ENCODE results near the gene SCAP. TPM values are rescaled to one million over a fixed set of nuclear protein-coding genes. Genes with fewer than 3 reads are reported as not detected.

Gene SCAP
- total and polyA plus RNA-seq, 8 donors = 52.8 to 84.3 (median 58.9) TPM

DNA sequence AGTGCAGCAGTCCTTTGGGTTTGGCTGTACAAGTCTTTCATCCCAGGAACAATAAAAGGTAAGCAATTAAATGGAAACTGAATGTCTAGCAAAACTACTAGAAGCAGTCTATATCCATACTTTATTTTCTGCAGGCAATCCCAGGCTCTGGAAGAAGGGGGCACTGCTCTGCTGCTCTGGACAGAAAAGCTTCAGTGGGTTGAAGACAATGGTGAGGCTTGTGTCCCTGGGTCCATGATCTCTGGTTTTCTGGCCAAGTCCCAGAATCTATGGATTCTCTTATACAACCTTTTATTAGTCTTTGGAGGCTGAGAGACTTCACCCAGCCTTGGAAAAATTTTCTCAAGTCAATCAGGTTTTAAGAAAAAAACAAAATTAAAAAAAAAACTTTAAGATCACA lies 35.6 kb downstream of the SCAP start:
- Histone ChIP-seq H3K4me1 (peaks cover 0 to 11% of the 10 kb centered on the region in 2 donors), H3K27me3 (no peaks in the 10 kb centered on the region), H3K4me3 (no peak overlapping the region), H3K27ac (no peak overlapping the region), H3K36me3 (peaks cover 0 to 34% of the 10 kb centered on the region in 2 donors), H3K9me3 (no peaks in the 10 kb centered on the region)
- intact Hi-C loops (cut with DNase I) = no loop called here
- ATAC-seq (no peak), DNase-seq (no peak)
- TF ChIP-seq, protein P1, sequence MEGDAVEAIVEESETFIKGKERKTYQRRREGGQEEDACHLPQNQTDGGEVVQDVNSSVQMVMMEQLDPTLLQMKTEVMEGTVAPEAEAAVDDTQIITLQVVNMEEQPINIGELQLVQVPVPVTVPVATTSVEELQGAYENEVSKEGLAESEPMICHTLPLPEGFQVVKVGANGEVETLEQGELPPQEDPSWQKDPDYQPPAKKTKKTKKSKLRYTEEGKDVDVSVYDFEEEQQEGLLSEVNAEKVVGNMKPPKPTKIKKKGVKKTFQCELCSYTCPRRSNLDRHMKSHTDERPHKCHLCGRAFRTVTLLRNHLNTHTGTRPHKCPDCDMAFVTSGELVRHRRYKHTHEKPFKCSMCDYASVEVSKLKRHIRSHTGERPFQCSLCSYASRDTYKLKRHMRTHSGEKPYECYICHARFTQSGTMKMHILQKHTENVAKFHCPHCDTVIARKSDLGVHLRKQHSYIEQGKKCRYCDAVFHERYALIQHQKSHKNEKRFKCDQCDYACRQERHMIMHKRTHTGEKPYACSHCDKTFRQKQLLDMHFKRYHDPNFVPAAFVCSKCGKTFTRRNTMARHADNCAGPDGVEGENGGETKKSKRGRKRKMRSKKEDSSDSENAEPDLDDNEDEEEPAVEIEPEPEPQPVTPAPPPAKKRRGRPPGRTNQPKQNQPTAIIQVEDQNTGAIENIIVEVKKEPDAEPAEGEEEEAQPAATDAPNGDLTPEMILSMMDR (IDR thresholded peaks at IDR 0.05) = no peak

DNA sequence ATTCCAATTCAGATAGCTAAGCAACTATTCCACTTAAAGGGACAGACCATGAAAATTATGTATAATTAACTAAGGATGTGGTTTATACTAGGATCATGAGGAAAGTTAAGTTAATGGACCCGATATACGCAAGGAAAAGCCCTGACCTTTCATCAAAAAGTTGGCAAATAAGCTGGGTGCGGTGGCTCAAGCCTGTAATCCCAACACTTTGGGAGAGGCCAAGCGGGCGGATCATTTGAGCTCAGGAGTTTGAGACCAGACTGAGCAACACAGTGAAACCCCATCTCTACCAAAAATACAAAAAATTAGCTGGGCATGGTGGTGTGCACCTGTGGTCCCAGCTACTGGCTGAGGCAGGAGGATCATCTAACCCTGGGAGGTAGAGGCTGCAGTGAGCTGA lies 39.6 kb downstream of the SCAP start:
- H3K9me3 ChIP-seq = no peaks in the 10 kb centered on the region
- H3K4me1 ChIP-seq = no peaks in the 10 kb centered on the region
- no peak overlapping the region for H3K4me3 ChIP-seq
- TF ChIP-seq, protein P1 (IDR thresholded peaks at IDR 0.05) = no peak
- peaks cover 0 to 65% of the 10 kb centered on the region in 2 donors for H3K36me3 ChIP-seq
- H3K27ac ChIP-seq = no peak overlapping the region
- DNase-seq (no peak), ATAC-seq (no peak)
- H3K27me3 ChIP-seq = no peaks in the 10 kb centered on the region
- intact Hi-C loops (cut with DNase I) = no loop called here

DNA sequence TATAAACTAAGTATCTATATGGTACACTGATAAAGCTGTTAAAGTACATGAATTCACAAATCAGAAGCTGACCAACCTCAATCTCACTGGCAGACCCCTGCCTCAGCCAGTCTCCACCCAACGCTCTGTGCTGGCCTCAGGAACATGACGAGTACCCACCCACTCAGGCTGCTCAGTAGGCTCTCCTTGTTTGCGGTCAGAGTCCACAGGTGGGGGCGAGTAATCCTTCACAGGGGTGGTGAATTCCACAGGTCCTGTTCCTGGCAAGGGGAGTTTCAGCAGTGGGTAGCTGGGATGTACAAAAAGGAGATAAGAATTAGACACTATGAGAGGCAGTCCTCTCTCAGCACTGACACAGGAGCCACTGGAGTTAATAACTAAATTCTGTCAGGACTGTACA lies 40.9 kb downstream of the SCAP start:
- intact Hi-C loops (cut with DNase I) = no loop called here
- TF ChIP-seq, protein P1 (IDR thresholded peaks at IDR 0.05) = no peak

DNA sequence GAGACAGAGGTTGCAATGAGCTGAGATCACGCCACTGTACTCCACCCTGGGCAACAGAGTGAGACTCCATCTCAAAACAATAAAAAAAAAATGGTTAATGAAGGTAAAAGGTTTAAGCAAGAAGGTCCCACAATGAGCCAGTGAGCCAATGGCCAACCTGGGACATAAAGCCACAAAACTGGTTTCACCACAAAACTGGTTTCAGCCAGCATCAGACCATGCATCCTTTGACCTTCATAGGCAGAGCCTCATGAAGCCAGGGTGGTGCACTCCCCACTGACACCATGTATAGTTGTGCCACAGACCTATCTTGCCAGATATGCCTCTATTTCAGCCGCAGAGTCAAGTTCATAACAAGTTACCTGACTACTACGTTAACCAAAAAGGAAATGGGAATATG lies 41.9 kb downstream of the SCAP start:
- Histone ChIP-seq H3K27me3 (no peaks in the 10 kb centered on the region), H3K4me3 (no peak overlapping the region), H3K4me1 (no peaks in the 10 kb centered on the region), H3K36me3 (peaks cover 0 to 52% of the 10 kb centered on the region in 2 donors), H3K27ac (no peak overlapping the region), H3K9me3 (no peaks in the 10 kb centered on the region)
- no peak for DNase-seq
- TF ChIP-seq, protein P1 (IDR thresholded peaks at IDR 0.05) = no peak
- intact Hi-C loops (cut with DNase I) = no loop called here
- ATAC-seq = no peak

More for the DNA sequence above, 40.9 kb downstream of the SCAP start:
- Histone ChIP-seq H3K4me1 (no peaks in the 10 kb centered on the region), H3K27me3 (no peaks in the 10 kb centered on the region), H3K36me3 (peaks cover 0 to 59% of the 10 kb centered on the region in 2 donors), H3K27ac (no peak overlapping the region), H3K4me3 (no peak overlapping the region), H3K9me3 (no peaks in the 10 kb centered on the region)
- DNase-seq = no peak
- no peak for ATAC-seq

DNA sequence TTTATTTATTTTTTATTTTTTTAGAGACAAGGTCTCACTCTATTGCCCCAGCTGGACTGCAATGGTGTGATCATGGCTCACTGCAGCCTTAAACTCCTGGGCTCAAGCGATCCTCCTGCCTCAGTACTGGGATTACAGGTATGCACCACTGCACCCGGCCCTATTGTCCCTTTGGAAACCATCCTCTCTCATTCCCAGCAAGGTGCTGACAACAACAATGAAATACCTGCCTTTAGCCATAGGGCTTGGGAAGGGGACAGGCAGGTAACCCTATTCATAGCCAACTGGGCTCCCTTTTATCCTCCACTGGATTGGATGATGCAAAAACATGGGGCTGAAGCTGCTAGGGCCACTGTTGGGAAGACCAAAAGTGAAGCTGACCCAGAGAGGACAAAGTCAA lies 43.1 kb downstream of the SCAP start:
- intact Hi-C loops (cut with DNase I) = no loop called here
- no peak for ATAC-seq
- Histone ChIP-seq H3K27ac (no peak overlapping the region), H3K36me3 (peaks cover 0 to 56% of the 10 kb centered on the region in 2 donors), H3K27me3 (no peaks in the 10 kb centered on the region), H3K4me3 (no peak overlapping the region), H3K9me3 (no peaks in the 10 kb centered on the region), H3K4me1 (no peaks in the 10 kb centered on the region)
- no peak for DNase-seq
- TF ChIP-seq, protein P1 (IDR thresholded peaks at IDR 0.05) = no peak

Data from left lung (tissue), 10 donors.